SK-N-SH treated with all-trans-retinoic acid at 6 μM for 48 hours (cell line): ENCODE results near the gene RNASE7.

Source experiments
- ATAC-seq: fragments of 200-7000 bp; cut with Tn5 transposase; 3 replicates; pipeline ENCODE4 v1.9.1; 2020; ENCODE audit warnings: mild to moderate bottlenecking, moderate library complexity
- ARNTL ChIP-seq: fragments of 450-650 bp; formaldehyde crosslinking; IDR thresholded peaks from 2 replicates; pipeline ENCODE4 v1.5.0; 2020; ENCODE audit warnings: low read depth, mild to moderate bottlenecking, moderate library complexity, borderline replicate concordance
- BACH2 ChIP-seq: fragments of 250-450 bp; sonication (Bioruptor Pico); IDR thresholded peaks from 2 replicates; pipeline ENCODE4 v1.9.0; 2021; ENCODE audit warnings: mild to moderate bottlenecking, borderline replicate concordance
- CREB5 ChIP-seq: fragments of 250-450 bp; sonication (Bioruptor Pico); IDR thresholded peaks from 2 replicates; pipeline ENCODE4 v1.5.1; 2020; ENCODE audit warnings: low read depth, mild to moderate bottlenecking, moderate library complexity
- CSRNP3 ChIP-seq: fragments of 250-450 bp; sonication (Bioruptor Pico); IDR thresholded peaks from 2 replicates; pipeline ENCODE4 v1.5.1; 2021; ENCODE audit warnings: mild to moderate bottlenecking, moderate library complexity
- ESRRG ChIP-seq: fragments of 250-450 bp; sonication (Bioruptor Pico); IDR thresholded peaks from 2 replicates; pipeline ENCODE4 v1.6.1; 2021; ENCODE audit warnings: mild to moderate bottlenecking
- GLIS3 ChIP-seq: fragments of 250-450 bp; sonication (Bioruptor Pico); IDR thresholded peaks from 2 replicates; pipeline ENCODE4 v1.5.0; 2020; ENCODE audit warnings: mild to moderate bottlenecking, moderate library complexity
- ISL1 ChIP-seq: fragments of 250-450 bp; sonication (Bioruptor Pico); IDR thresholded peaks from 2 replicates; pipeline ENCODE4 v2.1.2; 2022; ENCODE audit warnings: mild to moderate bottlenecking, moderate library complexity
- OSR1 ChIP-seq: fragments of 250-450 bp; sonication (Bioruptor Pico); IDR thresholded peaks from 2 replicates; pipeline ENCODE4 v1.8.0; 2022; ENCODE audit warnings: moderate library complexity, mild to moderate bottlenecking, inconsistent platforms
- PATZ1 ChIP-seq: fragments of 250-450 bp; sonication (Bioruptor Pico); IDR thresholded peaks from 2 replicates; pipeline ENCODE4 v1.8.0; 2020; ENCODE audit warnings: mild to moderate bottlenecking, moderate library complexity, borderline replicate concordance
- PPARA ChIP-seq: fragments of 250-450 bp; sonication (Bioruptor Pico); IDR thresholded peaks from 2 replicates; pipeline ENCODE4 v1.5.0; 2020; ENCODE audit warnings: mild to moderate bottlenecking, borderline replicate concordance
- RARB ChIP-seq: fragments of 250-450 bp; sonication (Bioruptor Pico); IDR thresholded peaks from 2 replicates; pipeline ENCODE4 v1.8.0; 2021; ENCODE audit warnings: mild to moderate bottlenecking, moderate library complexity
- SNAI2 ChIP-seq: fragments of 250-450 bp; sonication (Bioruptor Pico); IDR thresholded peaks from 2 replicates; pipeline ENCODE4 v1.5.0; 2020; ENCODE audit warnings: mild to moderate bottlenecking, moderate library complexity
- TCF4 ChIP-seq: fragments of 250-450 bp; sonication (Bioruptor Pico); IDR thresholded peaks from 2 replicates; pipeline ENCODE4 v1.8.0; 2021; ENCODE audit warnings: mild to moderate bottlenecking, moderate library complexity, borderline replicate concordance
- TOX ChIP-seq: fragments of 250-450 bp; sonication (Bioruptor Pico); IDR thresholded peaks from 2 replicates; pipeline ENCODE4 v1.8.0; 2021; ENCODE audit warnings: mild to moderate bottlenecking, moderate library complexity, borderline replicate concordance
- TSHZ2 ChIP-seq: fragments of 250-450 bp; sonication (Bioruptor Pico); IDR thresholded peaks from 2 replicates; pipeline ENCODE4 v1.5.0; 2020; ENCODE audit warnings: mild to moderate bottlenecking, moderate library complexity
- ZC3H10 ChIP-seq: fragments of 250-450 bp; sonication (Bioruptor Pico); IDR thresholded peaks from 2 replicates; pipeline ENCODE4 v1.5.1; 2021; ENCODE audit warnings: mild to moderate bottlenecking, moderate library complexity
- ZFP3 ChIP-seq: fragments of 250-450 bp; sonication (Bioruptor Pico); IDR thresholded peaks from 2 replicates; pipeline ENCODE4 v1.5.0; 2020; ENCODE audit warnings: mild to moderate bottlenecking, moderate library complexity
- ZFP30 ChIP-seq: fragments of 450-650 bp; formaldehyde crosslinking; IDR thresholded peaks from 2 replicates; pipeline ENCODE4 v1.5.0; 2022; ENCODE audit warnings: mild to moderate bottlenecking, moderate library complexity
- ZNF565 ChIP-seq: fragments of 450-650 bp; formaldehyde crosslinking; conservative IDR thresholded peaks from 2 replicates; pipeline ENCODE4 v1.5.0; 2020; ENCODE audit warnings: low read depth, mild to moderate bottlenecking, moderate library complexity
- ZNF70 ChIP-seq: fragments of 450-650 bp; formaldehyde crosslinking; IDR thresholded peaks from 2 replicates; pipeline ENCODE4 v1.5.0; 2020; ENCODE audit warnings: mild to moderate bottlenecking, moderate library complexity
- ZNF8 ChIP-seq: fragments of 450-650 bp; formaldehyde crosslinking; IDR thresholded peaks from 2 replicates; pipeline ENCODE4 v1.5.0; 2020; ENCODE audit warnings: mild to moderate bottlenecking, moderate library complexity

The RNASE7 gene

GRCh38 chr14:21087294-21088091, 45.3 kb downstream of the RNASE7 start:
- ATAC-seq: peak; percentile 56
- TF ChIP-seq ZNF70 (CRISPR knock-in tag): no peak
- TF ChIP-seq ESRRG (CRISPR knock-in tag): no peak
- TF ChIP-seq ZC3H10: no peak
- TF ChIP-seq ZNF8 (CRISPR knock-in tag): no peak
- no peak for TF ChIP-seq BACH2 (CRISPR knock-in tag)
- TF ChIP-seq TCF4 (CRISPR knock-in tag): no peak
- no peak for TF ChIP-seq CREB5 (CRISPR knock-in tag)
- no peak for TF ChIP-seq OSR1 (CRISPR knock-in tag)
- TF ChIP-seq TOX (CRISPR knock-in tag): no peak
- TF ChIP-seq ISL1 (CRISPR knock-in tag): no peak
- TF ChIP-seq RARB (CRISPR knock-in tag): no peak
- TF ChIP-seq ARNTL (CRISPR knock-in tag): no peak

- TF ChIP-seq ZC3H10 (no peak), CREB5 (CRISPR knock-in tag) (no peak), PPARA (no peak), SNAI2 (no peak), ESRRG (CRISPR knock-in tag) (no peak), TSHZ2 (CRISPR knock-in tag) (no peak), BACH2 (CRISPR knock-in tag) (no peak), RARB (CRISPR knock-in tag) (no peak), ZFP3 (no peak), ZNF565 (CRISPR knock-in tag) (no peak), ARNTL (CRISPR knock-in tag) (no peak), PATZ1 (CRISPR knock-in tag) (no peak), GLIS3 (CRISPR knock-in tag) (no peak)
Measured at GRCh38 chr14:21088687-21089086, 46.5 kb downstream of the RNASE7 start.

GRCh38 chr14:21089271-21089670, 47.1 kb downstream of the RNASE7 start:
- no peak for ATAC-seq
- TF ChIP-seq ZNF565 (CRISPR knock-in tag): no peak
- no peak for TF ChIP-seq TSHZ2 (CRISPR knock-in tag)
- TF ChIP-seq ZC3H10: no peak
- no peak for TF ChIP-seq SNAI2
- TF ChIP-seq PATZ1 (CRISPR knock-in tag): no peak
- no peak for TF ChIP-seq ZFP30 (CRISPR knock-in tag)
- TF ChIP-seq CSRNP3: no peak
- no peak for TF ChIP-seq ARNTL (CRISPR knock-in tag)
- TF ChIP-seq ZNF70 (CRISPR knock-in tag): no peak
- TF ChIP-seq ISL1 (CRISPR knock-in tag): no peak
- no peak for TF ChIP-seq GLIS3 (CRISPR knock-in tag)
- TF ChIP-seq CREB5 (CRISPR knock-in tag): no peak

More at GRCh38 chr14:21088687-21089086, 46.5 kb downstream of the RNASE7 start:
- no peak for ATAC-seq
